Dendritic cell treated with granulocyte-macrophage colony-stimulating factor and Interleukin-4, amounts not matched to agents 40 ng/mL and 50 ng/mL, for 4 days (primary cell): ENCODE data around the gene IRF5.

Source experiments
- H3K27ac Mint-ChIP-seq: one replicate; pipeline ENCODE4 v1.8.0; 2022; ENCODE audit warnings: mild to moderate bottlenecking, mixed read lengths
- H3K27me3 Mint-ChIP-seq: one replicate; pipeline ENCODE4 v1.8.0; 2022; ENCODE audit warnings: mild to moderate bottlenecking, mixed read lengths
- H3K36me3 Mint-ChIP-seq: one replicate; pipeline ENCODE4 v1.8.0; 2022; ENCODE audit warnings: low read depth, mixed read lengths
- H3K4me1 Mint-ChIP-seq: one replicate; pipeline ENCODE4 v1.8.0; 2022; ENCODE audit warnings: low read depth, mixed read lengths
- H3K4me3 Mint-ChIP-seq: one replicate; pipeline ENCODE4 v1.8.0; 2022; ENCODE audit warnings: mild to moderate bottlenecking, moderate library complexity, mixed read lengths
- H3K9me3 Mint-ChIP-seq: one replicate; pipeline ENCODE4 v1.8.0; 2022; ENCODE audit warnings: mixed read lengths
- intact Hi-C: fragments of 100-400 bp; cut with micrococcal nuclease; formaldehyde crosslinking; loops from one replicate; pipeline ENCODE4 v1.15.0; 2022

The IRF5 gene

GRCh38 chr7:128922496-128923410, 15.0 kb upstream of the IRF5 start:
- intact Hi-C loops, result no loop called here
- Mint-ChIP-seq H3K27me3 (peaks cover 20% of the 10 kb centered on the region), H3K36me3 (no peaks in the 10 kb centered on the region), H3K27ac (no peak overlapping the region), H3K4me1 (peaks cover 35% of the 10 kb centered on the region), H3K4me3 (no peak overlapping the region), H3K9me3 (no peaks in the 10 kb centered on the region)

DNA sequence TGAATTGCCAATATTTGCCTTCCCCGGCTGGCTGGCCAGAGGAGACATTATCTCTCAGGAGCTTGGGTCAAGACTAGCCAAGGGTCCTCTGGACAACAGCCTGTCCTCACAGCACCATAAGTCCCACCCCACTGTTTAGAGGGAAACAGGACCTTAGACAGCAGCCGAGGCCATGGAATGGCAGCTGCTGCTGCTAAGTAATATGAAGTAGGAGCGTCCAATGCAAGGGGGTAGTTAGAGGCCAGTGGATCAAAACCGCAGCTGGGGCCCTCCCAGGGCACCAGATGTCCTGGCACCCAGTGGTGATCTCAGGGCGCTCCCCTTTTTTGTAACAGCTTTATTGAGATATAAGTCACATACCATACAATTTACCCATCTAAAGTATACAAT, 14.3 kb upstream of the IRF5 start:
- H3K4me3 Mint-ChIP-seq, result no peak overlapping the region
- intact Hi-C loops, result no loop called here
- H3K4me1 Mint-ChIP-seq, result peaks cover 38% of the 10 kb centered on the region
- H3K9me3 Mint-ChIP-seq, result no peaks in the 10 kb centered on the region
- peaks cover 15% of the 10 kb centered on the region for H3K27me3 Mint-ChIP-seq
- H3K27ac Mint-ChIP-seq, result no peak overlapping the region
- no peaks in the 10 kb centered on the region for H3K36me3 Mint-ChIP-seq

DNA sequence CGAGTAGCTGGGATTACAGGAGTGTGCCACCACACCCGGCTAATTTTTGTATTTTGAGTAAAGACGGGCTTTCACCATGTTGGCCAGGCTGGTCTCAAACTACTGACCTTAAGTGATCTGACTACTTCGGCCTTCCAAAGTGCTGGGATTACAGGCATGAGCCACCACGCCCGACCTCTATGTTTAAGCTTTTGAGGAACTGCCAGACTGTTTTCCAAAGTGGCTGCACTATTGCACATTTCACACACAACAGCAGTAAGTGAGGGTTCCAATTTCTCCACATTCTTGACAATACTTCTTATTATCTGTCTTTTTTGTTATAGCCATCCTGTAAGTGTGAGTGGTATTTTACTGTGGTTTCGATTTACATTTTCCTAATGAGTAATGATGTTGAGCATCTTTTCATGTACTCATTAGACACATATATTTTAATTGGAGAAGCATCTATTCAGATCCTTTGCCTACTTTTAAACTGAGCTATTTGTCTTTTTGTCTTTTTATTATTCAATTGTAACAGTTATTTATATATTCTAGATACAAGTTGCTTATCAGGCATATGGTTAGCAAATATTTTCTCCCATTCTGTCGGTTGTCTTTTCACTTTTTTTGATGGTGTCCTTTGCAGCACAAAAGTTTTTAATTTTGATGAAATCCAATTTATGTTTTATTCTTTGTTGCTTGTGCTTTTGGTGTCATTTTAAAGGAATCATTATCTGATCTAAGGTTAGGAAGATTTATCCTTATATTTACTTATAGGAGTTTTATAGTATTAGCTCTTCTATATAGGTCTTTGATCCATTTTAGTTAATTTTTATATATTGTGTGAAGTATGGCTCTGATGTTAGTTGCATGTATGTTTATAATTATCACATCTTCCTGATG, 12.8 kb upstream of the IRF5 start:
- intact Hi-C loops, result no loop called here
- H3K4me1 Mint-ChIP-seq, result peaks cover 41% of the 10 kb centered on the region
- H3K27me3 Mint-ChIP-seq, result peaks cover 7% of the 10 kb centered on the region
- H3K36me3 Mint-ChIP-seq, result no peaks in the 10 kb centered on the region
- H3K9me3 Mint-ChIP-seq, result no peaks in the 10 kb centered on the region
- no peak overlapping the region for H3K4me3 Mint-ChIP-seq
- H3K27ac Mint-ChIP-seq, result no peak overlapping the region

GRCh38 chr7:128928159-128928813, 9.4 kb upstream of the IRF5 start:
- H3K27me3 Mint-ChIP-seq, result no peaks in the 10 kb centered on the region
- H3K4me1 Mint-ChIP-seq, result peaks cover 38% of the 10 kb centered on the region
- intact Hi-C loops, result no loop called here
- H3K36me3 Mint-ChIP-seq, result no peaks in the 10 kb centered on the region
- H3K9me3 Mint-ChIP-seq, result no peaks in the 10 kb centered on the region
- no peak overlapping the region for H3K4me3 Mint-ChIP-seq
- H3K27ac Mint-ChIP-seq, result peak overlapping the region; percentile 24

DNA sequence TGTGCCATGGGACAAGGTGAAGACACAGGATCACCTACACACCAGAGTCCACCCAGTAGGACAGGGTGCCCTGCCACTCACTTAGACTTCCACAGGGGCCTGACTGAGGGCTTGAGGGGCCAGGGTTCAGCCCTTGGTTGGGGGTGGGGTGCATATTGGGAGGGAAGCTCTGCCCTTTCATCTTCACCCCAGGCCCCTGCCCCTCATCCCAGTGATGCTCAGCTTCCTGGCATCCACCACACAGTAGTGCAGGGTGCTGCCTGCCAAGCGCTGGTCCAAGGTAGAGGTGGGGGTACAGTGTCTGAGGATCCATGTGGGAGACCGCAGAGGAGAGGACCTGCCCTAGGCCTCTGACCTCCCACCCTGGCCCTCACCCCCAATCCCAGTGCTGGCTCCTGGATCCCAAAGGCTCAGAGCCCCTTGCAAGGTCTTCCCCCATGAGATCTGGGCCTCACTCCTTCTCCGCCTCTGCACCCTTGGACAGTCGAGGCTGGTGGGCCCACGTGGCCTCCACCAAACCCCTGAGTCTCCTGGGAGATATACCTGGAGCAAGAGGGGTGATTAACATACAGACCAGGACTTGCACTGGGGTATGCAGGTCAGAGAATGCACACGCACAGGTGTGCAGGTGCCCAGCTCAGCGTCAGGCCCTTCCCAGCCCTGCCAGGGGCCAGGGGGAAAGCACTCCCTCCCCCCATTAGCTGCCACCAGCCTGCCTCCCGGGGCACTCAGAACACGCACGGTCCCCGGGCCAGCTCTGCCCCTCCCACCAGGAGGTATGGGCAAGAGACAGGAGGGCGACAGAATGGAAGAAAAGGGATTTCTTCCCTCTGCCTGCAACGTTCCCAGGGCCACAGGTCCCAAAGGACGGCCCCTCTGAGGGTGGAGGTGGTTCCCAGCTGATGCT, 8.6 kb upstream of the IRF5 start:
- H3K27me3 Mint-ChIP-seq, result no peaks in the 10 kb centered on the region
- no peaks in the 10 kb centered on the region for H3K36me3 Mint-ChIP-seq
- peak overlapping the region; percentile 24 for H3K27ac Mint-ChIP-seq
- H3K4me3 Mint-ChIP-seq, result no peak overlapping the region
- H3K4me1 Mint-ChIP-seq, result peaks cover 39% of the 10 kb centered on the region
- no peaks in the 10 kb centered on the region for H3K9me3 Mint-ChIP-seq
- intact Hi-C loops, result no loop called here

GRCh38 chr7:128931190-128931798, 6.4 kb upstream of the IRF5 start:
- intact Hi-C loops, result no loop called here
- Mint-ChIP-seq H3K4me3 (no peak overlapping the region), H3K4me1 (peaks cover 44% of the 10 kb centered on the region), H3K27me3 (no peaks in the 10 kb centered on the region), H3K36me3 (no peaks in the 10 kb centered on the region), H3K9me3 (no peaks in the 10 kb centered on the region), H3K27ac (peak overlapping the region; percentile 93)

- Mint-ChIP-seq H3K4me3 (no peak overlapping the region), H3K9me3 (no peaks in the 10 kb centered on the region), H3K36me3 (peaks cover 4% of the 10 kb centered on the region), H3K27ac (peak overlapping the region; percentile 93), H3K4me1 (peaks cover 51% of the 10 kb centered on the region), H3K27me3 (no peaks in the 10 kb centered on the region)
- intact Hi-C loops, result no loop called here
Measured at GRCh38 chr7:128931965-128932861, 5.5 kb upstream of the IRF5 start.

- Mint-ChIP-seq H3K4me3 (no peak overlapping the region), H3K4me1 (peaks cover 54% of the 10 kb centered on the region)
- intact Hi-C loops, result no loop called here
Measured at GRCh38 chr7:128932862-128933179, 4.9 kb upstream of the IRF5 start.

DNA sequence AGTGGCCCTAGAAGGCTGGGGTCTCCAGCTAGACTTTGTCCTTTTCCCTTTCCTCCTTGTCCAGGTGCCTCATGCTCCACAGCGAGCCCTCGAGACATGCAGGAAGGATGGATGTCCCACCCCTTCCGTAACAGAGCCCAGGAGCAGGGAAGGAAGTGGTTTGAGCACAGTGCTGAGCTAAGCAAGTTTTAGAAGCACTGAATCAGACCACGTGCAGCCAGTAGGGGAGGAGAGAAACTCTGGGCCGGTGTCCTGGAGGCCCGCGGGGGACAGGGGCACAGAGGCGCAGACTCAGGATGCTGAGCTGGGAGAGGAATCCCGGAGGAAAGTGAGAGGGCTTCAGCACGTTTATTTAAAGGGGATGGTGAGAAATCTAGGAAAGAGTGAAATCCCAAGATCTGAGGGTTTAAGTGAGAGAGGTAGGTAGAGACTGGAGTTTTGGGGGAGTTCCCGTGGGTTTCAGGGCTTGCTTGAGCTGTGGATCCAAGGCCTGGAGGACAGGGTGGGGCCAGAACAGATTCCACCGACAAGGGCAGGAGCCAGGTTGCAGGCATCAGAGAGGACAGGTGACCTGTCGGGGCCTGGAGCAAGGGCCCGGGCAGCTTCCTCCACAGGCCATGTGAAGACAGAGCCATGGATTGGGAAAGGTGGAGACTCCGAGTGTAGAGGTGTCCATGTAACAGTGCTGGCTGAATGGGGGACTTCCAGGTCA, 4.4 kb upstream of the IRF5 start:
- intact Hi-C loops, result no loop called here
- Mint-ChIP-seq H3K9me3 (no peaks in the 10 kb centered on the region), H3K27ac (peak overlapping the region; percentile 93), H3K4me1 (peaks cover 52% of the 10 kb centered on the region), H3K36me3 (peaks cover 10% of the 10 kb centered on the region), H3K27me3 (no peaks in the 10 kb centered on the region), H3K4me3 (peak overlapping the region; percentile 81)

More at GRCh38 chr7:128932862-128933179, 4.9 kb upstream of the IRF5 start:
- Mint-ChIP-seq H3K9me3 (no peaks in the 10 kb centered on the region), H3K36me3 (peaks cover 7% of the 10 kb centered on the region), H3K27me3 (no peaks in the 10 kb centered on the region), H3K27ac (peak overlapping the region; percentile 93)

DNA sequence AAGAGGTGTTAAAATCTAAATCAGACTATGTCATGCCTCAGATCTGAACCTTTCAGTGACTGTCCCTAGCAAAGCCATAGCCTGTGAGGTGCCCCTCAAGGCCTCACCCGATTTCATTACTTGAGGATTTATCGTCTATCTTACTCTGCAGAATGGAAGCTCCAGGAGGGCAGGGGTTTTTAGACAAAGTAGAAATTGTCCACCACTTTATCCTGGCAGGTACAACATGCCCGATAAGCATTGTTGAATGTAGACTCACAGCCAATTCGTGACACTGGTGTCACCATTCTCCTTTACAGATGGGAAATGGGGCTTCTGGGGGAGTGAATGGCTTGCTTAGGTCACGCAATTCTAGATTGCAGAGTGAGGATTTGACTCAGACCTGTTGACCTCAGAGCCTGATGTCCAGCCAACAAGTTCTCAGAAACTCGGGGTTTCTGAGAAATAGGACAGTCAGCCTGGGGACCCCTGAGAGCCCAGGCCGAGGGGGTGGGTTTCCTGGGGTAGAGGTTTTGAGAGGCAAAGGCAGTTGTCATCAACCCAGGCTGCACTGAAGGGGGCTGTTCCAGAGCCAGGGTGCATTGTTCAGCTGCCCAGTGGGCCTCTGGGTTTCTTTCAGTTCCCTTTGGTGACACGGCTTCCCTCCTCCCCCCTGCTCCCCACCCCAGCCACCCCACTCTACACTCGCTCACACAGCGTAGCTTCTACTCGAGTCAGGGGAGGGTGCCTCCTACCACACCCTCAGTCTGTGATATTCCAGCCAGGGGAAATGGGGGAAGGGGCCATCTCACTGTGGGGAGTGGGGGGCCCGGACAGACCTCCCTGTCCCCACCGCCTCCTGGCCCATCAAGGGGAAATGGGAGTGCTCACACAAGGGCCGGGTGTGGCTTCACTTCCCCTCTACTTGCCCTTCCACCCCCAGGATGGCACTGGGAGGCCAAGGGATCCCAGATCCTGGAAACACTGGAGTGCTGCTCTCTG, 3.1 kb upstream of the IRF5 start:
- peak overlapping the region; percentile 72 for H3K4me3 Mint-ChIP-seq
- peaks cover 23% of the 10 kb centered on the region for H3K36me3 Mint-ChIP-seq
- H3K27ac Mint-ChIP-seq, result peak overlapping the region; percentile 93
- no peaks in the 10 kb centered on the region for H3K27me3 Mint-ChIP-seq
- no peaks in the 10 kb centered on the region for H3K9me3 Mint-ChIP-seq
- peaks cover 49% of the 10 kb centered on the region for H3K4me1 Mint-ChIP-seq
- intact Hi-C loops, result no loop called here

- H3K9me3 Mint-ChIP-seq, result no peaks in the 10 kb centered on the region
- H3K27ac Mint-ChIP-seq, result peak overlapping the region; percentile 93
- no peaks in the 10 kb centered on the region for H3K27me3 Mint-ChIP-seq
- peaks cover 54% of the 10 kb centered on the region for H3K4me1 Mint-ChIP-seq
- intact Hi-C loops, result no loop called here
- peak overlapping the region; percentile 72 for H3K4me3 Mint-ChIP-seq
- peaks cover 30% of the 10 kb centered on the region for H3K36me3 Mint-ChIP-seq
Measured at GRCh38 chr7:128935342-128935730, 2.4 kb upstream of the IRF5 start.
